ENCODE measurements around the gene CNOT6.

GRCh38 chr5:180469586-180469865 is 24.7 kb upstream of the CNOT6 start:
- TF ChIP-seq CTCF (IDR thresholded peaks at IDR 0.05), result no peak
- TF ChIP-seq POLR2A (IDR thresholded peaks at IDR 0.05), result no peak

All from heart left ventricle (tissue), 13 donors.